GM18505 (cell line): ENCODE measurements around the gene CCDC142.

Experiments
- ATAC-seq: cut with Tn5 transposase; IDR thresholded peaks from one replicate; pipeline ENCODE4 v1.9.1; 2021; ENCODE audit not compliant: unreplicated experiment
- POLR2A ChIP-seq: IDR thresholded peaks from 4 replicates; pipeline ENCODE4 v1.6.1; 2011; ENCODE audit warnings: borderline replicate concordance; ENCODE audit not compliant: insufficient read depth, insufficient read length; ENCODE audit errors: extremely low read depth

Gene CCDC142

GRCh38 chr2:74441690-74442482 is 40.9 kb downstream of the CCDC142 start, which contains the start of gene RTKN:
RTKN (minus strand) TSS chr2:74441937; CDS start chr2:74441816, 121 bp downstream.
- TF ChIP-seq POLR2A, result no peak
- no peak for ATAC-seq

GRCh38 chr2:74441170-74441689 is 41.6 kb downstream of the CCDC142 start:
- no peak for ATAC-seq
- no peak for TF ChIP-seq POLR2A

DNA sequence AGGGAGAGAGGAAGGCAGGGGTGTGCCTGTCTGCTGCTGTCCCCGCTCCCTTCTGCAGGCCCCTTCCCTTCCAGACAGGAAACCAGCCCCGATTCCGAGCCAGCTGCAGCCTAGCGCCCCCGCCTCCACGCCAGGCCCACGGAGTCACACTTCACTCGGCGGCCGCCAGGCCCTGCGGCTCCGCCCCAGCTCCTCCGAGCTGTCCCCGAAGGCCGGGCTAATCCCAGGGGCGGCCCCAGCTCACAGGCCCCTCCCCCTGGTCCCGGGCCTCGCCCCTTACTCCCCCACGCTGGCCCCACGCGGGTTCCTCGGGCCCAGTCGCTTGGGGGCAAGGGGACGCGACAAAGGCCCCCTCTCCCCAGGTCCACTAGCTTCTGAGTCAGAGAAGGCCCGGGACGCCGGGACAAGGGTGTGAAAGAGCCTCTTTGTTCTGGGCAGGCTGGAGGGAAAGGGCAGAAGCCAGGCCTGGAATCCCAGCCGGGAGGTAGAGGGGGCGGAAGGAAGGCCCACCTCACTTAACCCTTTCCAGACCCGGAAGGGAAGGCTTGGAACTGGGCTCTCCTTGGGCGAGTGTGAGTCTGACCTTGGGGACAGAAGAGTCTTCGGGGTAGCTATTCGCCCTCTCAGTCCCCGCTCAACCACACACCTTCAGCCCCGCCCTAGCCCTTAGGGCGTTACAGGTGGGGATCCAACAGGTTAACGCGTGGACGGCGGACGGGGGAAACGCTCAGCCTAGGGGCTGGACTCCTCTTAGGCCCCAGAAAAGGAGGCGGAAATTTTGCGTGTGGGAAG is 42.2 kb downstream of the CCDC142 start:
- peak; percentile 90 for ATAC-seq
- peak; percentile 52 for TF ChIP-seq POLR2A

- TF ChIP-seq POLR2A, result no peak
- ATAC-seq, result no peak
Measured at GRCh38 chr2:74439803-74440377, 42.9 kb downstream of the CCDC142 start.

- TF ChIP-seq POLR2A, result no peak
- ATAC-seq, result no peak
Measured at GRCh38 chr2:74439373-74439772, 43.4 kb downstream of the CCDC142 start.

DNA sequence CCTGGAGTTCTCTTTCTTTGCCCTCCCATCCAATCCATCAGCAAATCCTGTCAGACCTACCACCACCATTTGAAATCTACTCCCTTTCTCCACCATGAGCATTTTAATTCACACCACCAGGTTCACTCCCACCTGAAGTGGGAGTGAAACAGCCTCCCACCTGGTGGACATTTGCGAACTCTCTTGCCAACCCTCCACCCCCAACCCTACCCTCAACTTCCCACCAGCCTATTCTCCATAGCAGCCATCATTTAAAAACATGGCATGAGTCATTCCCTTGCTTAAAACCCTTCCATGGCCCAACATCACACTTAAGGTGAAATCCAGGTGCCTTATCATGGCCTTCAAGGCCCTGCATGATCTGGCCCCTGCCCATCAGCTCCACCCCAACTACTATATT is 44.5 kb downstream of the CCDC142 start:
- no peak for ATAC-seq
- no peak for TF ChIP-seq POLR2A

DNA sequence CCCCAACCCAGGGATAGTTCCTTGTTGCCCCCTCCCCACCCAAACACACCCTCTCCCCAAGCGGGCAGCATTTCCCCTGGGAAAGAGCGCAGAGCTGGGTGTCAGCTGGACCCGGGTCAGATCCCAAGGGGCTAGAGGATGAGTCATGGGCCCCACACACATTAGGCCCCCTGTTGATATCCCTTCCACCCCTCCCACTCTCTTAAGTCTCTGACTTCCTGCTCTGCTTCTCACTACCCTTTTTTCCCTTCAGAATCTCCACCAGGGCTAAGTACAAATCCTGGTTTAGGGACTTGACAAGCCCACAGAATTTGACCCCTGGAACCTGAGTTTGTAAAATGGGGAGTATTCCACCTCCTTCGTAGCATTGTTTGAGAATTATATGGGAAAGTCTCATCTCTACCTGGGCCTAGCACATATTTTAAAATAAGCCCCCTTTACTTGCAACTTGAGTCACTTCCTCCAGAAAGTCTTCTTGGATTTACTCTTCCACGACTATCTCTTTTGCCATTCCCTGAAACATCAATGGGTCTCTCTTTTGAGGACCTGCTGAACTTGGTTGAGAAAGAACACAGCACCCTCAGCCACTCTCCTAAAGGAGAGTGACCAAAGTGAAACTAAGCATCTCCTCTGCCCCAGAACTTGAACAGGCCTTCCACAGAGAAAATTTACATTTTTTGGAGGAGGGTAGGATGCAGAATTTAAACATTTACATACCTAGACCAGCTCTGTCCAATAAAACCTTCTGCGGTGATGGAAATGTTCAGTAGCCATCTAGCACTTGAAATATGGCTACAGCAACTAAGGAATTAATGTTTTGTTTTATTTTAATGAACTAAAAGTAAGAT is 45.7 kb downstream of the CCDC142 start:
- no peak for TF ChIP-seq POLR2A
- ATAC-seq, result no peak

GRCh38 chr2:74436111-74436805 is 46.5 kb downstream of the CCDC142 start:
- TF ChIP-seq POLR2A, result no peak
- ATAC-seq, result no peak

DNA sequence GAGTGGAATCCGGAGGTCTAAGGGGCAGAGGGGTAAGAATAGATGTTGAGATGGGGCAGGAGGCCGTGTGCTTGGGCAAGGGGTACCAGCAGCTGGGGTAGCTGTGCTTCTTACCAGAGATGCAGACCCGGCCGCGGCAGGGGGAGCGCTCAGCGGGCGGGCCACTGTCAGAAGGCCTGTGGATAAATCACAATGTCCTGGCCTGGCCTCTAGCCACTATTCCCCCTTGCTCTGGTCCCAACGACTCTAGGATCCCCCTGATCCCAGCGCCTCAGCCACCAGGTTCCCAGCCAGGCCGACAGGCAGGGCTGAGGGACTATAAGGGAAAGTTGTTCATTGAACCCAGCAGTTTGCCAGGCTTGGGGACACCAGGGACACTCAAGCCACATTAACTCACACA is 52.3 kb downstream of the CCDC142 start:
- TF ChIP-seq POLR2A, result no peak

GRCh38 chr2:74429487-74430451 is 53.0 kb downstream of the CCDC142 start:
- no peak for ATAC-seq
- TF ChIP-seq POLR2A, result no peak

More for the DNA sequence above, 52.3 kb downstream of the CCDC142 start:
- ATAC-seq, result no peak

DNA sequence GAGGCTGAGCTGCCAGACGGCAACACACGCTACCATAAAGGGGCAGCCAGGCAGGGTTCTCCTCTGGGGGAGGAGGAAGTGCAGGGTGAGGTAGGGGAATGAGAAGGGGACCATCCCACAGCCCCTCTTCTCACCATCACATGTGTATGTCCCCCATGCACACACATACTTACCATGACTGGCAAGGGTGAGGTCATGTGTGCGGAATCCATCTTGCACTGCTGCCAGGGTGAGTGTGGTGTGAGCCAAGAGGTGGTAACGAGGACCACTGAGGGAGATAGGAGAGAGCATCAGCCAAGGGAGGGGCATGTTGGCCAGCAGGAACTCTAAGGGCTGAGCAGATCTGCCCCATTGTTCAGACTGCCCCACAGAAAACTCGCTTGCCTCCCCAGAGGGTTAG is 54.1 kb downstream of the CCDC142 start:
- TF ChIP-seq POLR2A, result no peak
- no peak for ATAC-seq
